ENCODE results near the gene PRIMA1. TPM values are rescaled to one million over a fixed set of nuclear protein-coding genes. Genes with fewer than 3 reads are reported as not detected.

The PRIMA1 gene
- total RNA-seq, 4 donors from 2014 or later = 1.0 to 5.0 (median 1.3) TPM

GRCh38 chr14:93675651-93676050, 112.6 kb downstream of the PRIMA1 start:
- intact Hi-C loops (cut with DNase I) = no loop called here
- DNase-seq = no peak
- TF ChIP-seq CTCF (IDR thresholded peaks at IDR 0.05) (no peak), POLR2A (IDR thresholded peaks at IDR 0.05) (no peak)
- H3K4me3 ChIP-seq = no peak overlapping the region
- H3K27ac ChIP-seq = no peak overlapping the region
- no peaks in the 10 kb centered on the region for H3K36me3 ChIP-seq
- H3K27me3 ChIP-seq = no peaks in the 10 kb centered on the region
- no peaks in the 10 kb centered on the region for H3K9me3 ChIP-seq
- H3K4me1 ChIP-seq = no peaks in the 10 kb centered on the region

- DNase-seq = no peak
- Histone ChIP-seq H3K27ac (no peak overlapping the region), H3K9me3 (no peaks in the 10 kb centered on the region), H3K36me3 (no peaks in the 10 kb centered on the region), H3K4me3 (no peak overlapping the region), H3K4me1 (no peaks in the 10 kb centered on the region), H3K27me3 (no peaks in the 10 kb centered on the region)
- TF ChIP-seq POLR2A (IDR thresholded peaks at IDR 0.05) (no peak), CTCF (IDR thresholded peaks at IDR 0.05) (no peak)
- 73 to 100% methylated on average over 1 of the region's 1 CpG for WGBS, 2 donors
- intact Hi-C loops (cut with DNase I) = no loop called here
Observed at GRCh38 chr14:93674343-93674742, 113.9 kb downstream of the PRIMA1 start.

GRCh38 chr14:93669632-93670031, 118.7 kb downstream of the PRIMA1 start:
- Histone ChIP-seq H3K27me3 (no peaks in the 10 kb centered on the region), H3K27ac (no peak overlapping the region), H3K9me3 (peaks cover 0 to 21% (median 5%) of the 10 kb centered on the region in 3 donors), H3K4me1 (no peaks in the 10 kb centered on the region), H3K36me3 (no peaks in the 10 kb centered on the region), H3K4me3 (no peak overlapping the region)
- 52 to 55% methylated on average over 4 of the region's 4 CpGs for WGBS, 2 donors
- intact Hi-C loops (cut with DNase I) = no loop called here
- DNase-seq = no peak
- no peak for TF ChIP-seq POLR2A (IDR thresholded peaks at IDR 0.05)
- no peak for TF ChIP-seq CTCF (IDR thresholded peaks at IDR 0.05)

Other genes with a start within 250 kb of the PRIMA1 start
- gene FAM181A, start 138.9 kb upstream of the PRIMA1 start, total RNA-seq = not detected
- gene ASB2, start 188.1 kb upstream of the PRIMA1 start, total RNA-seq = 1 to 10 TPM in 3 of 4 donors, under 1 TPM in 1; 0.83 to 8.8 (median 3.7) TPM
- not detected for gene CCDC197, start 208.8 kb upstream of the PRIMA1 start, total RNA-seq
- gene OTUB2, start 237.9 kb upstream of the PRIMA1 start, total RNA-seq = 10 to 100 TPM in 1 of 4 donors, 1 to 10 TPM in 3; 2.1 to 10.3 (median 7.4) TPM

Data from esophagus squamous epithelium (tissue), 5 donors.